Heart right ventricle (tissue), 16 donors: ENCODE measurements around the gene LYL1. TPM values are rescaled to one million over a fixed set of nuclear protein-coding genes. Genes with fewer than 3 reads are reported as not detected.

Experiments
- ATAC-seq, 8 donors: fragments of 200-7000 bp; cut with Tn5 transposase; one replicate each; pipeline ENCODE4 v1.9.1; 2020; ENCODE audit warnings: mild to moderate bottlenecking in 8 of 8, moderate library complexity in 8 of 8, moderate number of reproducible peaks in 1 of 8
- DNase-seq, 2 donors: peaks; one replicate each; pipeline ENCODE4 v3.0.0-alpha.2; 2020
- H3K27ac ChIP-seq, 10 donors: fragments of 200-600 bp; sonication (generic) in 2 of 10; one replicate each; pipeline versions ENCODE4 v1.5.0 to v1.8.0; 2020 to 2022; ENCODE audit warnings: mild to moderate bottlenecking in 3 of 10
- H3K27me3 ChIP-seq, 7 donors: fragments of 200-600 bp; one replicate each; pipeline ENCODE4 v1.8.0; 2021 to 2022; ENCODE audit warnings: mild to moderate bottlenecking in 2 of 7
- H3K36me3 ChIP-seq, 9 donors: fragments of 200-600 bp; sonication (generic) in 1 of 9; one replicate each; pipeline versions ENCODE4 v1.5.0 to v1.8.0; 2020 to 2022; ENCODE audit warnings: mild to moderate bottlenecking in 2 of 9
- H3K4me1 ChIP-seq, 9 donors: fragments of 200-600 bp; sonication (generic) in 1 of 9; one replicate each; pipeline versions ENCODE4 v1.5.0 to v1.8.0; 2020 to 2022; ENCODE audit warnings: mild to moderate bottlenecking in 4 of 9
- H3K4me3 ChIP-seq, 10 donors: fragments of 200-600 bp; sonication (generic) in 2 of 10; one replicate each; pipeline versions ENCODE4 v1.5.0 to v1.8.0; 2020 to 2022; ENCODE audit warnings: mild to moderate bottlenecking in 7 of 10, moderate library complexity in 2 of 10
- H3K9me3 ChIP-seq, 11 donors: fragments of 200-600 bp in 10 of 11; sonication (generic) in 2 of 11; one replicate each; pipeline versions ENCODE4 v1.5.0 to v1.8.0; 2013 to 2022; ENCODE audit warnings: mild to moderate bottlenecking in 2 of 11, control low read depth in 1 of 11, moderate library complexity in 1 of 11
- CTCF ChIP-seq, 9 donors: fragments of 200-600 bp; sonication (generic) in 2 of 9; IDR thresholded peaks; one replicate each; pipeline versions ENCODE4 v1.5.0 to v1.8.0; 2021 to 2022; ENCODE audit warnings: antibody characterized with exemption in 9 of 9, mild to moderate bottlenecking in 5 of 9, moderate library complexity in 1 of 9
- WGBS, 2 donors: extraction: QIAGEN DNeasy Blood & Tissue Kit; methylation state at CpG; one replicate each; pipeline ENCODE4 v1.1.7; 2013; ENCODE audit warnings: inconsistent platforms in 1 of 2; 5-methylcytosine and 5-hydroxymethylcytosine counted together
- intact Hi-C, 10 donors: fragments of 100-400 bp; cut with DNase I; formaldehyde crosslinking; loops; one replicate each; pipeline versions ENCODE4 v1.11.1 to v1.14.2; 2022
- polyA plus RNA-seq, 2 donors: library from polyadenylated mRNA; stranded (reverse); fragments of 200-250 nt; gene quantifications; one replicate each; pipeline ENCODE4 v1.2.3, GENCODE V29; 2013
- total RNA-seq, 10 donors: library from RNA; stranded (reverse); fragmentation: NEBNext Ultra II Directional in 3 of 10; extraction: Animal tissue kit (Norgen Biotek cat#: 25700) in 3 of 10; gene quantifications; one replicate each; pipeline versions ENCODE4 v1.2.1 to v1.2.4, GENCODE V29; 2021 to 2023
- donor health status: Arrhythmogenic right ventricular cardiomyopathy.
- donor health status: ischemic (EF 13 %, LVEDD 7.1; RV severe dilation, severe dysfunction).
- donor health status: healthy with polysubstance abuse.
- donor health status: DM: no; HTN: yes; CAD: no.
- donor health status: DM: no; HTN: no; CAD: no.
- donor health status: ischemic (EF 25% LVEDD 6.9; RV normal size, moderate dysfunction).
- donor health status: ischemic (EF 25% LVEDD 5.7; RV mildly dilated, moderate dysfunction).
- donor health status: healthy.
- donor health status: DM: yes; HTN: yes; CAD: no.
- donor health status: Ischemic cardiomyopathy.
- donor health status: ischemic (EF 35%, LVEDD 5.7; RV mildly dilated, moderate dysfunction).
- donor health status: nonischemic (EF 11% LVEDD 7.7; RV severe dilation, severe dysfunction).
- donor health status: DM: yes; HTN: yes; CAD: no.
- donor health status: PGD.
- donor health status: ischemic (EF 29% LVEDD 5.4; RV normal size, mild dysfunction).
- donor health status: nonischemic (EF 23%, LVEDD 6.1; RV moderate dilation, normal function).

Gene LYL1
- total and polyA plus RNA-seq, 12 donors, result 3.4 to 13.0 (median 7.4) TPM

DNA sequence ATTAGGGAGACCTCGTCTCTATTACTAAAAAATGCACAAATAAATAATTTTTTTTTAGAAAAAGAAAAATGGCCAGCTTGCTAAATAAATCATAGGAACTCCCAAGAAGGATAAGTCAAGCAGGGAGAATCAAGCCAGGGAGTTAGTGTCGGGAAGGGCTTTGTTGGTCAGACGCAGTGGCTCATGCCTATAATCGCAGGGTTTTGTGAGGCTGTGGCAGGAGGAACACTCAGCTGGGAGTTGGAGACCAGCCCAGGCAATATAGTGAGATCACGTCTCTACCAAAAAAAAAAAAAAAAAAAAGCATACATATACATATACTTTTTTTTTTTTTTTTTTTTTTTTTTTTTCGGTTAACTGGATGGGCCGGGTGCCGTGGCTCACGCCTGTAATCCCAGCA lies 24.4 kb upstream of the LYL1 start:
- no peaks in the 10 kb centered on the region for H3K27me3 ChIP-seq
- H3K36me3 ChIP-seq, result peaks cover 0 to 18% (median 0%) of the 10 kb centered on the region in 9 donors
- H3K4me3 ChIP-seq, result no peak overlapping the region
- WGBS, 2 donors, result 91 to 95% methylated on average over 9 of the region's 9 CpGs
- H3K4me1 ChIP-seq, result peaks cover 0 to 12% (median 7%) of the 10 kb centered on the region in 9 donors
- no peaks in the 10 kb centered on the region for H3K9me3 ChIP-seq
- no peak for TF ChIP-seq CTCF (IDR thresholded peaks at IDR 0.05)
- DNase-seq, result no peak
- intact Hi-C loops, result loop anchor here in 3 of 10 donors (10.0 kb wide), 1 partner anchor 138 kb away; no protein-coding TSS in a partner anchor
- no peak overlapping the region for H3K27ac ChIP-seq
- no peak for ATAC-seq

GRCh38 chr19:13122980-13123957 lies 20.6 kb upstream of the LYL1 start:
- H3K4me1 ChIP-seq, result peaks cover 7 to 29% (median 21%) of the 10 kb centered on the region in 9 donors
- H3K27me3 ChIP-seq, result no peaks in the 10 kb centered on the region
- H3K27ac ChIP-seq, result no peak overlapping the region
- H3K36me3 ChIP-seq, result peaks cover 0 to 22% (median 0%) of the 10 kb centered on the region in 9 donors
- no peak for ATAC-seq
- DNase-seq, result no peak
- intact Hi-C loops, result loop anchor here in 3 of 10 donors (10.0 kb wide), 1 partner anchor 142 kb away; no protein-coding TSS in a partner anchor
- no peaks in the 10 kb centered on the region for H3K9me3 ChIP-seq
- TF ChIP-seq CTCF (IDR thresholded peaks at IDR 0.05), result no peak
- WGBS, 2 donors, result 92 to 94% methylated on average over 20 of the region's 20 CpGs
- no peak overlapping the region for H3K4me3 ChIP-seq

DNA sequence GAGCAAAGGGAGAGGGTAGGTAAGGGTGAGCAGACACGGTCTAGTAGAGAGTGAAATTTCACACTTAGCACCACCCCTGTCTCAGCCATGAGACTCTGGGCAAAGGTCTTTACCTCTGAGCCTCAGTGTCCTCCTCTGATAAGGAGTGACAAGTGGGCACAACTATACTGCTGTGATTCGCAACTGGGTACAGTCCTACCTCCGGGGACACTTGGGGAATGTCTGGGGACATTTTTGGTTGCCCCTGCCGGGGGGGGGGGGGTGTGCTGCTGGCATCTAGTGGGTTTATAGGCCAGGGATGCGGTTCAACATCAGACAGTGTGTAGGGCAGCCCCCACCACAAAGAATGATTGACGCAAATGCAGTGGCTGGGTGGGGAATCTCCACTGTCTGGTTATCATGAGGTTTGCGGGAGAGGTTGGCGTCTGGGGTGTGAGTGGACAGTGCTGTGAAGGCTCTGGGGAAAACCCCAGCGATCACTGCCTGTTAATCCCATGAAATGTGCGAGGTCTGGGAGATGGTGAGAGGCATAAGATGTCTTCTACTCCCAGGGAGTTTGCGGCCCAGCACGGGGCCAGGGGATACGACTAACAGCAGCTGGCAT lies 19.7 kb upstream of the LYL1 start:
- TF ChIP-seq CTCF (IDR thresholded peaks at IDR 0.05), result no peak
- ATAC-seq, result no peak
- H3K36me3 ChIP-seq, result peaks cover 0 to 22% (median 0%) of the 10 kb centered on the region in 9 donors
- no peaks in the 10 kb centered on the region for H3K9me3 ChIP-seq
- WGBS, 2 donors, result 80 to 91% methylated on average over 13 of the region's 13 CpGs
- peaks cover 7 to 32% (median 25%) of the 10 kb centered on the region in 9 donors for H3K4me1 ChIP-seq
- H3K27ac ChIP-seq, result no peak overlapping the region
- H3K4me3 ChIP-seq, result no peak overlapping the region
- DNase-seq, result no peak
- no peaks in the 10 kb centered on the region for H3K27me3 ChIP-seq
- intact Hi-C loops, result loop anchor here in 3 of 10 donors (10.0 kb wide), 1 partner anchor 142 kb away; no protein-coding TSS in a partner anchor

- Histone ChIP-seq H3K36me3 (peaks cover 0 to 21% (median 0%) of the 10 kb centered on the region in 9 donors), H3K4me1 (peaks cover 7 to 38% (median 32%) of the 10 kb centered on the region in 9 donors), H3K27ac (no peak overlapping the region), H3K27me3 (no peaks in the 10 kb centered on the region), H3K9me3 (no peaks in the 10 kb centered on the region), H3K4me3 (no peak overlapping the region)
- intact Hi-C loops, result loop anchor here in 3 of 10 donors (10.0 kb wide), 1 partner anchor 143 kb away; no protein-coding TSS in a partner anchor
- ATAC-seq (no peak), DNase-seq (no peak)
- TF ChIP-seq CTCF (IDR thresholded peaks at IDR 0.05), result no peak
- WGBS, 2 donors, result 83 to 86% methylated on average over 18 of the region's 18 CpGs
Observed at GRCh38 chr19:13121551-13122274, 19.1 kb upstream of the LYL1 start.
